Gastroesophageal sphincter (tissue), 4 donors: Measurements from ENCODE around the gene SCYGR8. TPM values are rescaled to one million over a fixed set of nuclear protein-coding genes. Genes with fewer than 3 reads are reported as not detected.
"Not testable (repeated sequence)": the region's sequence is repeated elsewhere in the genome, so short reads cannot be mapped to it uniquely, and the experiment has no call there.

ENCODE experiments used
- ATAC-seq: fragments of 150-250 bp; one replicate; pipeline ENCODE4 v1.9.1; 2016; ENCODE audit warnings: mild to moderate bottlenecking, moderate library complexity
- H3K27ac ChIP-seq, 4 donors: fragments of 200-600 bp; sonication (generic) in 3 of 4; 1 replicate in 3 of 4; 2 replicates in 1 of 4; pipeline ENCODE4 v1.5.1; 2016 to 2019
- H3K27me3 ChIP-seq: fragments of 200-600 bp; sonication (generic); one replicate; pipeline ENCODE4 v1.5.1; 2019
- H3K36me3 ChIP-seq, 2 donors: fragments of 200-600 bp; sonication (generic); one replicate each; pipeline ENCODE4 v1.5.1; 2019; ENCODE audit warnings: control low read depth in 1 of 2
- H3K4me1 ChIP-seq, 3 donors: fragments of 200-600 bp; sonication (generic); 1 replicate in 2 of 3; 2 replicates in 1 of 3; pipeline ENCODE4 v1.5.1; 2016 to 2019; ENCODE audit warnings: control low read depth in 2 of 3
- H3K4me3 ChIP-seq, 2 donors: fragments of 200-600 bp; sonication (generic); one replicate each; pipeline ENCODE4 v1.5.1; 2019; ENCODE audit warnings: mild to moderate bottlenecking in 1 of 2, moderate library complexity in 1 of 2
- H3K9me3 ChIP-seq, 3 donors: fragments of 200-600 bp; sonication (generic); one replicate each; pipeline ENCODE4 v1.5.1; 2017 to 2019; ENCODE audit warnings: control low read depth in 2 of 3
- CTCF ChIP-seq, 4 experiments: fragments of 200-600 bp in 2 of 4; fragments of 450-650 bp in 2 of 4; sonication (generic) in 1 of 4; IDR thresholded peaks; one replicate each; pipeline ENCODE4 v1.5.1; 2017 to 2019; ENCODE audit warnings: antibody characterized with exemption in 4 of 4, mild to moderate bottlenecking in 2 of 4, moderate library complexity in 2 of 4
- EP300 ChIP-seq: sonication (generic); formaldehyde crosslinking; IDR thresholded peaks from one replicate; pipeline ENCODE4 v1.6.1; 2017; ENCODE audit warnings: antibody characterized with exemption, mild to moderate bottlenecking
- POLR2A ChIP-seq, 2 donors: fragments of 450-650 bp; IDR thresholded peaks; one replicate each; pipeline ENCODE4 v1.6.1; 2017; ENCODE audit warnings: antibody characterized with exemption in 2 of 2, mild to moderate bottlenecking in 2 of 2, moderate library complexity in 1 of 2
- POLR2AphosphoS5 ChIP-seq: sonication (generic); formaldehyde crosslinking; IDR thresholded peaks from one replicate; pipeline ENCODE4 v1.6.1; 2017; ENCODE audit warnings: antibody characterized with exemption
- WGBS, 2 donors: methylation state at CpG; one replicate each; pipeline ENCODE4 v1.1.5; 2018; ENCODE audit warnings: low coverage in 1 of 2; 5-methylcytosine and 5-hydroxymethylcytosine counted together
- total RNA-seq, 4 donors: library from RNA; depleted of rRNA; stranded (reverse); fragments of >200 nt; gene quantifications; one replicate each; pipeline ENCODE4 v1.1.0, GENCODE V29; 2016

Gene SCYGR8
- total RNA-seq, 4 donors from 2014 or later, result not detected

- 64 to 77% methylated on average over 1 to 2 of the region's 5 CpGs for WGBS, 2 donors
- Histone ChIP-seq H3K27me3 (peaks cover 4% of the 10 kb centered on the region), H3K9me3 (no peaks in the 10 kb centered on the region), H3K36me3 (no peaks in the 10 kb centered on the region), H3K4me1 (no peaks in the 10 kb centered on the region), H3K4me3 (no peak within 1 kb of the TSS), H3K27ac (no peak within 1 kb of the TSS)
- no peak for TF ChIP-seq POLR2A (IDR thresholded peaks at IDR 0.05)
- no peak for TF ChIP-seq POLR2AphosphoS5
- no peak for TF ChIP-seq CTCF (IDR thresholded peaks at IDR 0.05)
- no peak for ATAC-seq
These were observed 17.7 kb upstream of the SCYGR8 start, which contains the start of gene SCYGR7 for GRCh38 chr2:227728035-227728434. Gene SCYGR7, plus strand, starts transcription at chr2:227728335. Its CDS starts 0 bp downstream, at chr2:227728335.

GRCh38 chr2:227739351-227739750, 6.3 kb upstream of the SCYGR8 start:
- H3K27ac ChIP-seq, result no peak overlapping the region
- no peaks in the 10 kb centered on the region for H3K27me3 ChIP-seq
- no peaks in the 10 kb centered on the region for H3K4me1 ChIP-seq
- WGBS, 2 donors, result 31 to 69% methylated on average over 4 to 14 of the region's 14 CpGs
- no peak for ATAC-seq
- TF ChIP-seq POLR2A (IDR thresholded peaks at IDR 0.05) (no peak), EP300 (no peak), CTCF (IDR thresholded peaks at IDR 0.05) (no peak), POLR2AphosphoS5 (no peak)
- no peaks in the 10 kb centered on the region for H3K9me3 ChIP-seq
- no peak overlapping the region for H3K4me3 ChIP-seq
- H3K36me3 ChIP-seq, result no peaks in the 10 kb centered on the region

- H3K36me3 ChIP-seq, ATAC-seq, H3K27ac ChIP-seq, H3K4me3 ChIP-seq, H3K4me1 ChIP-seq, H3K9me3 ChIP-seq, H3K27me3 ChIP-seq: not testable (repeated sequence)
- WGBS, 2 donors, result 60 to 69% methylated on average over 4 to 6 of the region's 7 CpGs
These were observed 5.0 kb upstream of the SCYGR8 start for GRCh38 chr2:227740705-227741104.

GRCh38 chr2:227748079-227748478, 2.4 kb downstream of the SCYGR8 start:
- TF ChIP-seq POLR2AphosphoS5 (no peak), POLR2A (IDR thresholded peaks at IDR 0.05) (no peak), CTCF (IDR thresholded peaks at IDR 0.05) (no peak), EP300 (no peak)
- no peaks in the 10 kb centered on the region for H3K9me3 ChIP-seq
- no peak for ATAC-seq
- no peak overlapping the region for H3K4me3 ChIP-seq
- H3K27ac ChIP-seq, result no peak overlapping the region
- no peaks in the 10 kb centered on the region for H3K36me3 ChIP-seq
- no peaks in the 10 kb centered on the region for H3K4me1 ChIP-seq
- WGBS, 2 donors, result 47% methylated on average over 5 of the region's 6 CpGs
- peaks cover 8% of the 10 kb centered on the region for H3K27me3 ChIP-seq

- not testable (repeated sequence) for H3K36me3 ChIP-seq, H3K4me1 ChIP-seq, H3K27me3 ChIP-seq, H3K4me3 ChIP-seq, H3K9me3 ChIP-seq, H3K27ac ChIP-seq, ATAC-seq
- 60 to 75% methylated on average over 4 of the region's 4 CpGs for WGBS, 2 donors
These were observed 10.6 kb downstream of the SCYGR8 start for GRCh38 chr2:227756261-227756660.

GRCh38 chr2:227759411-227760118, 13.9 kb downstream of the SCYGR8 start:
- Histone ChIP-seq H3K9me3 (no peaks in the 10 kb centered on the region), H3K4me3 (no peak overlapping the region), H3K27me3 (no peaks in the 10 kb centered on the region), H3K4me1 (no peaks in the 10 kb centered on the region), H3K36me3 (no peaks in the 10 kb centered on the region), H3K27ac (no peak overlapping the region)
- TF ChIP-seq CTCF (IDR thresholded peaks at IDR 0.05) (no peak), EP300 (no peak), POLR2AphosphoS5 (no peak)
- no peak for ATAC-seq
- WGBS, 2 donors, result 77 to 79% methylated on average over 13 of the region's 13 CpGs
